Heart left ventricle (tissue), 16 donors: Measurements from ENCODE around the gene KDSR. TPM values are rescaled to one million over a fixed set of nuclear protein-coding genes. Genes with fewer than 3 reads are reported as not detected.
A peak's percentile ranks its signal among the peaks of the same experiment; 100 is the strongest.

Experiments used
- ATAC-seq, 4 donors: fragments of 200-7000 bp; cut with Tn5 transposase; one replicate each; pipeline ENCODE4 v1.9.1; 2020 to 2022; ENCODE audit warnings: moderate library complexity in 4 of 4, mild to moderate bottlenecking in 3 of 4, moderate number of reproducible peaks in 1 of 4
- DNase-seq, 5 donors: peaks; one replicate each; pipeline ENCODE4 v3.0.0-alpha.2; 2020
- H3K27ac ChIP-seq, 12 donors: fragments of 200-600 bp; sonication (generic) in 4 of 12; one replicate each; pipeline versions ENCODE4 v1.5.0 to v1.8.0; 2016 to 2022; ENCODE audit warnings: mild to moderate bottlenecking in 2 of 12
- H3K27me3 ChIP-seq, 9 donors: fragments of 200-600 bp; sonication (generic) in 2 of 9; one replicate each; pipeline versions ENCODE4 v1.5.1 to v1.8.0; 2016 to 2022; ENCODE audit warnings: mild to moderate bottlenecking in 3 of 9
- H3K36me3 ChIP-seq, 9 donors: fragments of 200-600 bp; sonication (generic) in 2 of 9; one replicate each; pipeline versions ENCODE4 v1.5.0 to v1.8.0; 2018 to 2022; ENCODE audit warnings: mild to moderate bottlenecking in 2 of 9
- H3K4me1 ChIP-seq, 12 donors: fragments of 200-600 bp; sonication (generic) in 4 of 12; one replicate each; pipeline versions ENCODE4 v1.5.0 to v1.8.0; 2016 to 2022; ENCODE audit warnings: mild to moderate bottlenecking in 3 of 12
- H3K4me3 ChIP-seq, 12 donors: fragments of 200-600 bp; sonication (generic) in 4 of 12; one replicate each; pipeline versions ENCODE4 v1.5.0 to v1.8.0; 2017 to 2022; ENCODE audit warnings: mild to moderate bottlenecking in 9 of 12, moderate library complexity in 4 of 12
- H3K9me3 ChIP-seq, 12 donors: fragments of 200-600 bp; sonication (generic) in 4 of 12; one replicate each; pipeline versions ENCODE4 v1.5.0 to v1.8.0; 2016 to 2022; ENCODE audit warnings: mild to moderate bottlenecking in 1 of 12
- CTCF ChIP-seq, 12 donors: fragments of 200-600 bp; sonication (generic) in 4 of 12; IDR thresholded peaks; one replicate each; pipeline versions ENCODE4 v1.5.0 to v1.8.0; 2018 to 2022; ENCODE audit warnings: antibody characterized with exemption in 12 of 12, mild to moderate bottlenecking in 5 of 12
- POLR2A ChIP-seq, 2 donors: fragments of 450-650 bp; IDR thresholded peaks; one replicate each; pipeline ENCODE4 v1.6.1; 2017; ENCODE audit warnings: antibody characterized with exemption in 2 of 2, mild to moderate bottlenecking in 2 of 2, moderate library complexity in 2 of 2
- WGBS, 4 donors: extraction: QIAGEN DNeasy Blood & Tissue Kit in 2 of 4; methylation state at CpG; one replicate each; pipeline versions ENCODE4 v1.1.5 to v1.1.7; 2013 to 2018; 5-methylcytosine and 5-hydroxymethylcytosine counted together
- intact Hi-C, 10 donors: fragments of 100-400 bp; cut with DNase I; formaldehyde crosslinking; loops; one replicate each; pipeline versions ENCODE4 v1.11.1 to v1.14.2; 2022
- polyA plus RNA-seq, 2 donors: library from polyadenylated mRNA; stranded (reverse); fragments of 200-250 nt; gene quantifications; one replicate each; pipeline ENCODE4 v1.2.3, GENCODE V29; 2013
- total RNA-seq, 9 donors: library from RNA; depleted of rRNA in 2 of 9; stranded (reverse); fragments of >200 nt in 2 of 9; fragmentation: NEBNext Ultra II Directional in 3 of 9; extraction: Animal tissue kit (Norgen Biotek cat#: 25700) in 3 of 9; gene quantifications; one replicate each; pipeline versions ENCODE4 v1.1.0 to v1.2.4, GENCODE V29; 2016 to 2023
- donor health status: ischemic (EF 13 %, LVEDD 7.1; RV severe dilation, severe dysfunction).
- donor health status: healthy with polysubstance abuse.
- donor health status: DM: no; HTN: yes; CAD: no.
- donor health status: DM: no; HTN: no; CAD: no.
- donor health status: ischemic (EF 25% LVEDD 6.9; RV normal size, moderate dysfunction).
- donor health status: ischemic (EF 25% LVEDD 5.7; RV mildly dilated, moderate dysfunction).
- donor health status: healthy.
- donor health status: DM: yes; HTN: yes; CAD: no.
- donor health status: ischemic (EF 35%, LVEDD 5.7; RV mildly dilated, moderate dysfunction).
- donor health status: nonischemic (EF 11% LVEDD 7.7; RV severe dilation, severe dysfunction).
- donor health status: DM: yes; HTN: yes; CAD: no.
- donor health status: PGD.
- donor health status: ischemic (EF 29% LVEDD 5.4; RV normal size, mild dysfunction).
- donor health status: nonischemic (EF 23%, LVEDD 6.1; RV moderate dilation, normal function).

Gene KDSR
- total and polyA plus RNA-seq, 11 donors = 10.7 to 45.6 (median 36.5) TPM

- H3K27ac ChIP-seq = peak overlapping the region in 5 of 12 donors; percentile 2 to 65 (median 27)
- intact Hi-C loops = no loop called here
- DNase-seq (no peak), ATAC-seq (peak in 1 of 4 donors; percentile 16)
- peaks cover 0 to 68% (median 20%) of the 10 kb centered on the region in 12 donors for H3K4me1 ChIP-seq
- H3K36me3 ChIP-seq = no peaks in the 10 kb centered on the region
- TF ChIP-seq CTCF (IDR thresholded peaks at IDR 0.05) (no peak), POLR2A (IDR thresholded peaks at IDR 0.05) (no peak)
- 60 to 72% (median 61%) methylated on average over 4 of the region's 4 CpGs for WGBS, 4 donors
- no peaks in the 10 kb centered on the region for H3K9me3 ChIP-seq
- H3K4me3 ChIP-seq = peak overlapping the region in 1 of 12 donors; percentile 2
- no peaks in the 10 kb centered on the region for H3K27me3 ChIP-seq
These were observed 64.8 kb downstream of the KDSR start for GRCh38 chr18:63302220-63302619.

- TF ChIP-seq CTCF (IDR thresholded peaks at IDR 0.05) (no peak), POLR2A (IDR thresholded peaks at IDR 0.05) (no peak)
- Histone ChIP-seq H3K27me3 (no peaks in the 10 kb centered on the region), H3K4me3 (peak overlapping the region in 1 of 12 donors; percentile 2), H3K27ac (peak overlapping the region in 4 of 12 donors; percentile 3 to 65 (median 29)), H3K4me1 (peaks cover 0 to 60% (median 15%) of the 10 kb centered on the region in 12 donors), H3K9me3 (no peaks in the 10 kb centered on the region), H3K36me3 (no peaks in the 10 kb centered on the region)
- 70 to 84% (median 77%) methylated on average over 9 of the region's 9 CpGs for WGBS, 4 donors
- intact Hi-C loops = no loop called here
- DNase-seq = peak in 3 of 5 donors; percentile 37 to 40 (median 38)
- ATAC-seq = peak in 2 of 4 donors; percentile 25 to 49
These were observed 65.6 kb downstream of the KDSR start for GRCh38 chr18:63301434-63301833.

- WGBS, 4 donors = 81 to 85% (median 83%) methylated on average over 5 of the region's 5 CpGs
- TF ChIP-seq CTCF (IDR thresholded peaks at IDR 0.05) = no peak
- TF ChIP-seq POLR2A (IDR thresholded peaks at IDR 0.05) = no peak
- intact Hi-C loops = no loop called here
These were observed 66.9 kb downstream of the KDSR start for GRCh38 chr18:63299837-63300745.

More at GRCh38 chr18:63299837-63300745, 66.9 kb downstream of the KDSR start:
- ATAC-seq = no peak
- H3K27ac ChIP-seq = peak overlapping the region in 1 of 12 donors; percentile 54
- no peak overlapping the region for H3K4me3 ChIP-seq
- no peaks in the 10 kb centered on the region for H3K36me3 ChIP-seq
- no peaks in the 10 kb centered on the region for H3K9me3 ChIP-seq
- no peaks in the 10 kb centered on the region for H3K27me3 ChIP-seq
- no peak for DNase-seq
- peaks cover 0 to 59% (median 15%) of the 10 kb centered on the region in 12 donors for H3K4me1 ChIP-seq
